PC-9 (cell line): Measurements from ENCODE around the gene RAB18. TPM values are rescaled to one million over a fixed set of nuclear protein-coding genes. Genes with fewer than 3 reads are reported as not detected.

ENCODE experiments used
- BruUV-seq: library from RNA; stranded (reverse); fragments of 400-500 nt; replicated peaks from 2 replicates; lab custom pipeline; 2021; lab: Mats Ljungman, UMichigan
- CTCF ChIA-PET: fragments of 300-600 bp; sonication (Branson Sonifier 250); formaldehyde crosslinking; loops from one replicate; lab custom pipeline; 2022; ENCODE audit warnings: antibody characterized with exemption; lab: Charles Lee
- POLR2A ChIA-PET: fragments of 300-600 bp; sonication (Branson Sonifier 250); formaldehyde crosslinking; loops from one replicate; lab custom pipeline; 2022; ENCODE audit warnings: antibody characterized with exemption; ENCODE audit not compliant: unreplicated experiment; lab: Charles Lee
- DNase-seq, 2 experiments: peaks; one replicate each; pipeline versions ENCODE4 v3.0.0 to v3.0.0-alpha.2; 2015 to 2022; ENCODE audit warnings: mixed read lengths in 1 of 2
- H2AFZ ChIP-seq: fragments of 200-600 bp; sonication (generic); 2 replicates; pipeline ENCODE4 v1.8.1; 2017; ENCODE audit warnings: antibody characterized with exemption
- H3F3A ChIP-seq: fragments of 200-600 bp; sonication (generic); 2 replicates; pipeline ENCODE4 v1.8.1; 2017; ENCODE audit warnings: antibody characterized with exemption, mild to moderate bottlenecking, low read depth; ENCODE audit not compliant: insufficient read depth
- H3K27ac ChIP-seq: fragments of 200-600 bp; sonication (generic); 2 replicates; pipeline ENCODE4 v1.6.1; 2016; ENCODE audit warnings: mixed run types
- H3K27me3 ChIP-seq: fragments of 200-600 bp; sonication (generic); 2 replicates; pipeline ENCODE4 v1.6.1; 2016; ENCODE audit warnings: low read depth, mixed run types; ENCODE audit not compliant: insufficient read depth
- H3K36me3 ChIP-seq: fragments of 200-600 bp; sonication (generic); 2 replicates; pipeline ENCODE4 v1.6.1; 2016; ENCODE audit warnings: low read depth, mixed run types
- H3K4me1 ChIP-seq: fragments of 200-600 bp; sonication (generic); replicated peaks from 2 replicates; pipeline ENCODE4 v1.6.1; 2016; ENCODE audit warnings: mixed run types; ENCODE audit not compliant: insufficient read depth
- H3K4me2 ChIP-seq: fragments of 200-600 bp; sonication (generic); 2 replicates; pipeline ENCODE4 v1.6.1; 2017; ENCODE audit warnings: mixed run types
- H3K4me3 ChIP-seq: fragments of 200-600 bp; sonication (generic); 2 replicates; pipeline ENCODE4 v1.6.1; 2016; ENCODE audit warnings: mixed run types
- H3K79me2 ChIP-seq: fragments of 200-600 bp; sonication (generic); 2 replicates; pipeline ENCODE4 v1.6.1; 2017; ENCODE audit warnings: low read depth, mixed run types
- H3K9me2 ChIP-seq: fragments of 200-600 bp; sonication (generic); 2 replicates; pipeline ENCODE4 v1.8.1; 2017; ENCODE audit warnings: mild to moderate bottlenecking; ENCODE audit not compliant: insufficient read depth
- H3K9me3 ChIP-seq: fragments of 200-600 bp; sonication (generic); 2 replicates; pipeline ENCODE4 v1.8.1; 2016; ENCODE audit warnings: low read depth; ENCODE audit not compliant: insufficient read depth
- H4K20me1 ChIP-seq: fragments of 200-600 bp; sonication (generic); 2 replicates; pipeline ENCODE4 v1.8.1; 2017; ENCODE audit not compliant: insufficient read depth
- EZH2 ChIP-seq: fragments of 200-600 bp; sonication (generic); IDR thresholded peaks from 2 replicates; pipeline ENCODE4 v1.8.0; 2017; ENCODE audit warnings: antibody characterized with exemption, low read depth
- intact Hi-C: fragments of 100-400 bp; cut with micrococcal nuclease; formaldehyde crosslinking; loops from one replicate; pipeline ENCODE4 v1.10.0; 2022; ENCODE audit not compliant: unreplicated experiment
- total RNA-seq: library from RNA; stranded (reverse); gene quantifications from 2 replicates; pipeline ENCODE4 v1.2.3, GENCODE V29; 2021
- TF ChIP-seq, protein P1 (sequence below): fragments of 200-600 bp; sonication (generic); conservative IDR thresholded peaks from 2 replicates; pipeline ENCODE4 v1.6.1; 2017; ENCODE audit warnings: mixed run types, antibody characterized with exemption, mild to moderate bottlenecking, moderate library complexity

The RAB18 gene
- total RNA-seq, 1 experiment from 2014 or later = 63.1 TPM

DNA sequence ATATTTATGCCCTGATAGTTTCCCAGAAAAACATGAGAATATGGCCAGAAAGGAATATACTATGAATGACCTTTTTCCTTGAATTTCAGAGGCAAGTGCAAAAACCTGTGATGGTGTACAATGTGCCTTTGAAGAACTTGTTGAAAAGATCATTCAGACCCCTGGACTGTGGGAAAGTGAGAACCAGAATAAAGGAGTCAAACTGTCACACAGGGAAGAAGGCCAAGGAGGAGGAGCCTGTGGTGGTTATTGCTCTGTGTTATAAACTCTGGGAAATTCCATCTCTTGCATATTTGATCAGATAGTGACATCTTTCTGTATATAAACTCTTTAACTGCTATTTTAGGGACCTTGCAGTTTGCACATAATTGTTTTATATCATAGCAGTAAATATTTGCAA is 33.7 kb downstream of the RAB18 start:
- Histone ChIP-seq H3K79me2 (no peaks in the 10 kb centered on the region), H3K4me2 (no peak overlapping the region), H3K4me1 (no peaks in the 10 kb centered on the region), H2AFZ (no peak overlapping the region), H3K9me2 (no peaks in the 10 kb centered on the region), H4K20me1 (no peaks in the 10 kb centered on the region), H3K36me3 (no peaks in the 10 kb centered on the region), H3K27ac (no peak overlapping the region), H3F3A (no peaks in the 10 kb centered on the region), H3K4me3 (no peak overlapping the region), H3K9me3 (no peaks in the 10 kb centered on the region), H3K27me3 (no peaks in the 10 kb centered on the region)
- ChIA-PET CTCF (no interaction called here), POLR2A (no interaction called here)
- intact Hi-C loops = no loop called here
- no peak for TF ChIP-seq EZH2
- TF ChIP-seq, protein P1, sequence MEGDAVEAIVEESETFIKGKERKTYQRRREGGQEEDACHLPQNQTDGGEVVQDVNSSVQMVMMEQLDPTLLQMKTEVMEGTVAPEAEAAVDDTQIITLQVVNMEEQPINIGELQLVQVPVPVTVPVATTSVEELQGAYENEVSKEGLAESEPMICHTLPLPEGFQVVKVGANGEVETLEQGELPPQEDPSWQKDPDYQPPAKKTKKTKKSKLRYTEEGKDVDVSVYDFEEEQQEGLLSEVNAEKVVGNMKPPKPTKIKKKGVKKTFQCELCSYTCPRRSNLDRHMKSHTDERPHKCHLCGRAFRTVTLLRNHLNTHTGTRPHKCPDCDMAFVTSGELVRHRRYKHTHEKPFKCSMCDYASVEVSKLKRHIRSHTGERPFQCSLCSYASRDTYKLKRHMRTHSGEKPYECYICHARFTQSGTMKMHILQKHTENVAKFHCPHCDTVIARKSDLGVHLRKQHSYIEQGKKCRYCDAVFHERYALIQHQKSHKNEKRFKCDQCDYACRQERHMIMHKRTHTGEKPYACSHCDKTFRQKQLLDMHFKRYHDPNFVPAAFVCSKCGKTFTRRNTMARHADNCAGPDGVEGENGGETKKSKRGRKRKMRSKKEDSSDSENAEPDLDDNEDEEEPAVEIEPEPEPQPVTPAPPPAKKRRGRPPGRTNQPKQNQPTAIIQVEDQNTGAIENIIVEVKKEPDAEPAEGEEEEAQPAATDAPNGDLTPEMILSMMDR = no peak
- BruUV-seq = no TSS peak
- DNase-seq = no peak

DNA sequence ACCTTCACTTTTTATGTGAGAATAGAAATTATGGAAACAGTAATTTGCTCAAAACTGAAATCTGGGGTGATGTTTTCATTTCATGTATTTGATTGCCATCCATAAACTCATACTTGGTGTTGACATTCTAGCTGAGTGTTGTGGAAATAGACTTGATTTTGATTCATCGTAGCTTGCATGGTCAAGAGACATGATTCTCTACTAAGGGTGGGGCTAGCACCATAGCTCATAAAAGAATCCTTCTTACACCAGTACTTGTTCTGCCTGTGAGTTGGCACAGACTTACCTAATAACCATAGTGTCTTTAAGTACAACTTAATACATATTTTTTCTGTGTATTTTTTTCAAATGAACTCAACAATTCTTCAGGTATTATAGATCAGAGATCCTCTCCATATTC is 36.6 kb downstream of the RAB18 start:
- Histone ChIP-seq H3K27ac (no peak overlapping the region), H3K4me2 (no peak overlapping the region), H3K4me3 (no peak overlapping the region), H3K36me3 (no peaks in the 10 kb centered on the region), H3K9me3 (no peaks in the 10 kb centered on the region), H3K27me3 (no peaks in the 10 kb centered on the region), H2AFZ (no peak overlapping the region), H3F3A (no peaks in the 10 kb centered on the region), H3K4me1 (no peaks in the 10 kb centered on the region), H4K20me1 (no peaks in the 10 kb centered on the region), H3K79me2 (no peaks in the 10 kb centered on the region), H3K9me2 (no peaks in the 10 kb centered on the region)
- BruUV-seq = no TSS peak
- ChIA-PET POLR2A (no interaction called here), CTCF (no interaction called here)
- DNase-seq = no peak
- TF ChIP-seq, protein P1 = no peak
- no peak for TF ChIP-seq EZH2
- intact Hi-C loops = no loop called here

DNA sequence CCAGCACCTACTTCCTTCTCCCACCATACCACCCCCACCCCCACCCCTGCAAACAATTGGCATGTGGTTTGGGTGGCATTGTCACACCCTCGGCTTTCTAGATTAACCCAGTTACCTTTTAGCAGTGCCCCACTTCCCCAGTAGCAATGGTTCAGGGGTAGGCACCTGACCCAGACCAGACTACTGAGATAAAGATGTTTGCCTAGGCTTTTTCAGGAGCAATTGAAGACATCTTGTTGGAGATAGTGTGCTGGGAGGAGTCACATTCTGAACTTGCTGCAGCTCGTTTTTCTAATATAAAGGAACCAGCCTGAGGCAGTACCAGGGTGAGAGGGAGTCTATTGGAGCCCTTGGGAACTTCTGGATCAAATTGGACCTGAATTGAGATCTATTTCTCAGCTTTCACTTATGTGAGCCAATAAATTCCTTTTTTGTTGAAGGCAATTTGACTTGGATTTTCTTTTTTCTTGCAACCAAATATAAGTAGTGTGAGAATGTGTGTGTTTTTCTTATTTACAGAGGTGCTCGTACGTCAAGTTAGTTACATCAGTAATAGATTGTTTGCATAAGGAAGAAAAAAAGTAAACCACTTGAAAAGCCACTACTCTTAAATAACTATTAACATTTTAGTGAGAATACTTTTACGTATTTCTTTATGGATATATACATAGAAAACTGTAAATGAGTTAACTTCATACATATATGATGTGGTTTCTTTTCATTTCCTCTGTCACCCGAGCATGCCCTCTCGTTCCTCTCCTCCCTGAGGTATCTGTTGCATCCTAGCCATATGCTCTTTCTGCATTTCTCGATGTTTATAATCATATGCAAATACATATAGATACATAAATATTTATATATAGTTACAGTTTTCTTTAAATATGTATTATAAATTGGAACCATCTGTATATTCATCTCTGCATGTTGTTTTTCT is 38.0 kb downstream of the RAB18 start:
- no peak overlapping the region for H2AFZ ChIP-seq
- ChIA-PET CTCF (no interaction called here), POLR2A (no interaction called here)
- intact Hi-C loops = no loop called here
- H3K27me3 ChIP-seq = no peaks in the 10 kb centered on the region
- H3K9me2 ChIP-seq = no peaks in the 10 kb centered on the region
- TF ChIP-seq EZH2 = no peak
- TF ChIP-seq, protein P1 = no peak
- H3K9me3 ChIP-seq = no peaks in the 10 kb centered on the region
- DNase-seq = no peak
- no peak overlapping the region for H3K27ac ChIP-seq
- H3F3A ChIP-seq = no peaks in the 10 kb centered on the region
- no TSS peak for BruUV-seq
- H3K4me3 ChIP-seq = no peak overlapping the region
- no peaks in the 10 kb centered on the region for H3K36me3 ChIP-seq
- no peaks in the 10 kb centered on the region for H4K20me1 ChIP-seq
- no peaks in the 10 kb centered on the region for H3K79me2 ChIP-seq
- H3K4me2 ChIP-seq = no peak overlapping the region
- no peaks in the 10 kb centered on the region for H3K4me1 ChIP-seq
